ENCODE data around the gene C1S. TPM values are rescaled to one million over a fixed set of nuclear protein-coding genes. Genes with fewer than 3 reads are reported as not detected.
A peak's percentile ranks its signal among the peaks of the same experiment; 100 is the strongest.

C1S gene
- total and polyA plus RNA-seq, 2 of the 4 experiments (the other 2 are of a cell fraction), result 49.6 to 85.4 TPM

DNA sequence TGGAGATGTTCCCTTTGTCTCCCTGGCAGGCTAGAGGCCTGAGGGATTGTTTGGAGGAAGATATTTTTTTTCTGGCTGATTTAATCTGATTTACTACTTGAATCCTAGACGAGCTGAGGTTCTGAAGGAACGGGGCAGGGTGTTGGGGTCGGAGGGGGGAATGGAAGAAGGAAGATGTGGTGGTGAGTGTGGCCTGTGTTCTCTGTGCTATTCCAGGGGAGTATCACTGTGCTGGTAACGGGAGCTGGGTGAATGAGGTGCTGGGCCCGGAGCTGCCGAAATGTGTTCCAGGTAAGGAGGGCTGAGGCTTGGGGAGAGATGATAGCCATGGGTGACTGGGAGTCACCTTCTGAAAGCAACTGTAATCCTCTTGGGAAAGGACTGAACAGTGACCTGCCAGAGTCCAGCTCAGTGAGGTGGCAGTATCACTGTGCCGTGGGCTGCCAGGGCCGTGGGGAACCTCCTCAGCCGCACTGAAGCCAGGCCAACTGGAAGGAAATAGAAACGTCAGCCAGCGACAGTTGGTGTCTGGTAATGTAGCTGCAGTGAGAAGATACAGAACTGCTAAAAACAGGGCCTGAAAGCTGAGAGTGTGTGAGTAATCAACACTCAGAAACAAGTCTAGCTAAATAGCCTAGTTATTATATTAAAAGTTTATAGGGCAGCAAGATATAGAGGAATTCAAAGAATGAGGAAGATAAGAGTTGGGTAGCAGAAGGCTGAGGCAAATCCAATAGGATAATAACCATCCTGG is 7.9 kb downstream of the C1S start (continued):
- no peak for TF ChIP-seq SMC3 (IDR thresholded peaks at IDR 0.05; ENCODE audit: low read depth, low read length)
- TF ChIP-seq RFX5 (IDR thresholded peaks at IDR 0.05; ENCODE audit: low read depth, low read length), result no peak

DNA sequence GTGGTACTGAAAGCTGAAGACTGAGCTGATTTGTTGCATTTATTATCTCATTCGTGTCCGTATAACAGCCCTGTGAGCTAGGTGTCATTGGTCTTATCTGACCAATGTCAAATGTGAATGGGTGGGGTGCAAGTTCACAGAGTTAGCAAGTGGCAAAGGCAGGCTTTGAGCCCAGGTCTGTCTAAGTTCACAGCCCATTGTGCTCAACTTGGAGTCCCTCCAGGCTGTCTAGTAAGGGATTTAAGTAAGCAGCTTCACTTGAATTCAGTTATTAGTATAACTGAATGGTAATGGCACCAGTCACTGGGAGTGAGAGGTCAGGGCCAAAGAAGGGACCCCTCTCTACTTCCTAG is 8.5 kb downstream of the C1S start:
- Histone ChIP-seq H3K36me3 (ENCODE audit: control insufficient read depth, insufficient read depth, low read length) (peaks cover 47% of the 10 kb centered on the region), H3K4me3 (ENCODE audit: insufficient read depth, low read depth, low read length) (no peak overlapping the region), H3K23ac (ENCODE audit: low read depth, low read length) (no peak overlapping the region), H4K5ac (ENCODE audit: low read depth, low read length) (peak overlapping the region; percentile 81; the same call in 1 of the 2 replicates), H3K79me1 (ENCODE audit: low read depth in 1 of 2, low read length in 2 of 2) (no peaks in the 10 kb centered on the region), H3K4ac (ENCODE audit: low read depth, low read length) (no peak overlapping the region), H3K18ac (ENCODE audit: low read depth, low read length) (peak overlapping the region; percentile 73), H4K91ac (ENCODE audit: insufficient read depth, low read depth, low read length) (no peak overlapping the region), H3K9me1 (ENCODE audit: insufficient read depth, low read length) (peaks cover 11% of the 10 kb centered on the region), H2BK20ac (ENCODE audit: low read depth, low read length) (no peak overlapping the region), H3K14ac (replicated peaks; ENCODE audit: low read depth, low read length) (no peak overlapping the region; the same call in 1 of the 2 replicates), H3K9ac (ENCODE audit: low read depth, low read length) (no peak overlapping the region), H2BK5ac (ENCODE audit: low read depth, low read length, poor library complexity, severe bottlenecking) (no peak overlapping the region), H3K4me1 (ENCODE audit: control insufficient read depth, insufficient read depth, low read length) (peaks cover 11% of the 10 kb centered on the region), H4K20me1 (ENCODE audit: insufficient read depth, low read length) (no peaks in the 10 kb centered on the region), H2BK15ac (ENCODE audit: low read depth, low read length) (no peak overlapping the region), H3K4me2 (ENCODE audit: low read depth, low read length) (0 out of 2 replicates have a peak overlapping the region, but pooled peaks have one; percentile 19), H3K27ac (ENCODE audit: insufficient read depth, low read length) (peak overlapping the region; percentile 22; the same call in 1 of the 2 replicates), H3K27me3 (ENCODE audit: control insufficient read depth, insufficient read depth, low read length) (no peaks in the 10 kb centered on the region), H2BK120ac (ENCODE audit: low read depth, low read length) (no peak overlapping the region), H2AK5ac (ENCODE audit: low read depth, low read length) (0 out of 2 replicates have a peak overlapping the region, but pooled peaks have one; percentile 5), H2AFZ (replicated peaks; ENCODE audit: low read length, poor library complexity) (no peak overlapping the region), H4K8ac (ENCODE audit: low read depth in 2 of 2, low read length in 2 of 2) (no peak overlapping the region), H2AK9ac (replicated peaks; ENCODE audit: low read depth, low read length, poor library complexity) (no peak overlapping the region), H3K9me3 (ENCODE audit: control insufficient read depth, insufficient read depth, low read length) (no peaks in the 10 kb centered on the region), H3K56ac (ENCODE audit: extremely low read depth, insufficient read depth, low read length) (no peak overlapping the region)
- in situ Hi-C loops (cut with MboI; ENCODE audit: low sequenced_read_pairs) (loop anchor here (25.0 kb wide), 1 partner anchor 568 kb away; no protein-coding TSS in a partner anchor), intact Hi-C loops (cut with micrococcal nuclease) (no loop called here), dilution Hi-C loops (cut with HindIII; ENCODE audit: low sequenced_read_pairs, unreplicated experiment) (no loop called here)
- BruUV-seq (replicated peaks), result no TSS peak
- ATAC-seq (ENCODE audit: low read depth) (peak; percentile 27), DNase-seq (no peak)
- ChIA-PET POLR2A (ENCODE audit: unreplicated experiment) (interaction anchor here (0.5 kb wide), 1 partner anchor 922 kb away, joined by 3 read pairs; no protein-coding TSS in a partner anchor), CTCF (no interaction called here)
- WGBS, 2 experiments (ENCODE audit: extremely low coverage in 2 of 2, insufficient read length in 1 of 2), result no CpG with 5 or more reads among the region's 2 CpGs
- TF ChIP-seq, protein P1, sequence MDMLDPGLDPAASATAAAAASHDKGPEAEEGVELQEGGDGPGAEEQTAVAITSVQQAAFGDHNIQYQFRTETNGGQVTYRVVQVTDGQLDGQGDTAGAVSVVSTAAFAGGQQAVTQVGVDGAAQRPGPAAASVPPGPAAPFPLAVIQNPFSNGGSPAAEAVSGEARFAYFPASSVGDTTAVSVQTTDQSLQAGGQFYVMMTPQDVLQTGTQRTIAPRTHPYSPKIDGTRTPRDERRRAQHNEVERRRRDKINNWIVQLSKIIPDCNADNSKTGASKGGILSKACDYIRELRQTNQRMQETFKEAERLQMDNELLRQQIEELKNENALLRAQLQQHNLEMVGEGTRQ (IDR thresholded peaks at IDR 0.05; ENCODE audit: low read depth, low read length), result no peak
- TF ChIP-seq, protein P2, sequence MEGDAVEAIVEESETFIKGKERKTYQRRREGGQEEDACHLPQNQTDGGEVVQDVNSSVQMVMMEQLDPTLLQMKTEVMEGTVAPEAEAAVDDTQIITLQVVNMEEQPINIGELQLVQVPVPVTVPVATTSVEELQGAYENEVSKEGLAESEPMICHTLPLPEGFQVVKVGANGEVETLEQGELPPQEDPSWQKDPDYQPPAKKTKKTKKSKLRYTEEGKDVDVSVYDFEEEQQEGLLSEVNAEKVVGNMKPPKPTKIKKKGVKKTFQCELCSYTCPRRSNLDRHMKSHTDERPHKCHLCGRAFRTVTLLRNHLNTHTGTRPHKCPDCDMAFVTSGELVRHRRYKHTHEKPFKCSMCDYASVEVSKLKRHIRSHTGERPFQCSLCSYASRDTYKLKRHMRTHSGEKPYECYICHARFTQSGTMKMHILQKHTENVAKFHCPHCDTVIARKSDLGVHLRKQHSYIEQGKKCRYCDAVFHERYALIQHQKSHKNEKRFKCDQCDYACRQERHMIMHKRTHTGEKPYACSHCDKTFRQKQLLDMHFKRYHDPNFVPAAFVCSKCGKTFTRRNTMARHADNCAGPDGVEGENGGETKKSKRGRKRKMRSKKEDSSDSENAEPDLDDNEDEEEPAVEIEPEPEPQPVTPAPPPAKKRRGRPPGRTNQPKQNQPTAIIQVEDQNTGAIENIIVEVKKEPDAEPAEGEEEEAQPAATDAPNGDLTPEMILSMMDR (conservative IDR thresholded peaks at IDR 0.05; ENCODE audit: low read depth, low read length), result no peak
- no peak for TF ChIP-seq CEBPB (IDR thresholded peaks at IDR 0.05; ENCODE audit: low read depth, low read length)
- TF ChIP-seq BHLHE40 (IDR thresholded peaks at IDR 0.05; ENCODE audit: low read depth, low read length), result no peak
- no peak for TF ChIP-seq NFE2L2 (IDR thresholded peaks at IDR 0.05; ENCODE audit: low read depth, low read length)
- no peak for TF ChIP-seq MAZ (IDR thresholded peaks at IDR 0.05; ENCODE audit: borderline replicate concordance, low read depth, low read length)
- TF ChIP-seq RFX5 (IDR thresholded peaks at IDR 0.05; ENCODE audit: low read depth, low read length), result no peak
- TF ChIP-seq RCOR1 (IDR thresholded peaks at IDR 0.05; ENCODE audit: insufficient replicate concordance, low read length), result no peak
- TF ChIP-seq, protein P3, sequence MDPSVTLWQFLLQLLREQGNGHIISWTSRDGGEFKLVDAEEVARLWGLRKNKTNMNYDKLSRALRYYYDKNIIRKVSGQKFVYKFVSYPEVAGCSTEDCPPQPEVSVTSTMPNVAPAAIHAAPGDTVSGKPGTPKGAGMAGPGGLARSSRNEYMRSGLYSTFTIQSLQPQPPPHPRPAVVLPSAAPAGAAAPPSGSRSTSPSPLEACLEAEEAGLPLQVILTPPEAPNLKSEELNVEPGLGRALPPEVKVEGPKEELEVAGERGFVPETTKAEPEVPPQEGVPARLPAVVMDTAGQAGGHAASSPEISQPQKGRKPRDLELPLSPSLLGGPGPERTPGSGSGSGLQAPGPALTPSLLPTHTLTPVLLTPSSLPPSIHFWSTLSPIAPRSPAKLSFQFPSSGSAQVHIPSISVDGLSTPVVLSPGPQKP (IDR thresholded peaks at IDR 0.05; ENCODE audit: borderline replicate concordance, low read depth, low read length), result no peak
- TF ChIP-seq SMC3 (IDR thresholded peaks at IDR 0.05; ENCODE audit: low read depth, low read length), result no peak
- no peak for TF ChIP-seq RAD21 (IDR thresholded peaks at IDR 0.05; ENCODE audit: low read length)
- TF ChIP-seq FOS (IDR thresholded peaks at IDR 0.05; ENCODE audit: low read depth, low read length), result no peak

All from IMR-90 (cell line).